HG03520 (cell line): ENCODE measurements around the gene PTPRE.
A peak's percentile ranks its signal among the peaks of the same experiment; 100 is the strongest.

Source experiments
- ATAC-seq: cut with Tn5 transposase; IDR thresholded peaks from one replicate; pipeline ENCODE4 v1.9.1; 2021; ENCODE audit warnings: mild to moderate bottlenecking, moderate library complexity; ENCODE audit not compliant: unreplicated experiment

The PTPRE gene, protein sequence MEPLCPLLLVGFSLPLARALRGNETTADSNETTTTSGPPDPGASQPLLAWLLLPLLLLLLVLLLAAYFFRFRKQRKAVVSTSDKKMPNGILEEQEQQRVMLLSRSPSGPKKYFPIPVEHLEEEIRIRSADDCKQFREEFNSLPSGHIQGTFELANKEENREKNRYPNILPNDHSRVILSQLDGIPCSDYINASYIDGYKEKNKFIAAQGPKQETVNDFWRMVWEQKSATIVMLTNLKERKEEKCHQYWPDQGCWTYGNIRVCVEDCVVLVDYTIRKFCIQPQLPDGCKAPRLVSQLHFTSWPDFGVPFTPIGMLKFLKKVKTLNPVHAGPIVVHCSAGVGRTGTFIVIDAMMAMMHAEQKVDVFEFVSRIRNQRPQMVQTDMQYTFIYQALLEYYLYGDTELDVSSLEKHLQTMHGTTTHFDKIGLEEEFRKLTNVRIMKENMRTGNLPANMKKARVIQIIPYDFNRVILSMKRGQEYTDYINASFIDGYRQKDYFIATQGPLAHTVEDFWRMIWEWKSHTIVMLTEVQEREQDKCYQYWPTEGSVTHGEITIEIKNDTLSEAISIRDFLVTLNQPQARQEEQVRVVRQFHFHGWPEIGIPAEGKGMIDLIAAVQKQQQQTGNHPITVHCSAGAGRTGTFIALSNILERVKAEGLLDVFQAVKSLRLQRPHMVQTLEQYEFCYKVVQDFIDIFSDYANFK

GRCh38 chr10:127906548-127907377 is at the start of gene PTPRE:
TSS of gene PTPRE (plus strand) at chr10:127907103. CDS start at chr10:128040882, 133,779 bp downstream.
- ATAC-seq = peak; percentile 87

DNA sequence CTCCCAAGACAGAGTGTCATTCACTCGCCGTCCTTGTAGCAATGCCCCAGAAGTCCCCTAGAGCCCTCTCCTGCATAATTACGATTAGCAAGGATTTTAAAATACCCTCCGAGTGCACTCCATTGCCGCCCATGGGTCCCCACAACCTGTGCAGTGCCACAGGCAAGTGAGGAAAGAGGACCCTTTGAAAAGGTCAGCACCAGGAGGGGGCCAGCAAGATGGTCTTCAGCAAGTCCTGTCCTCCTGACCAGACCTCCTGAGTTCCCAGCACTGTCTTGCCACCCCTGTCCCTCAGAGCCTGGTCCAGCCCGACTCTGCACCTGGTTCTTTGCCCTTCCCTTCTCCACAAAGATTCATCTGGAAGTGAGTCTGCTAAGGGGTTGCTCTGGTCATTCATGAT is 46.3 kb upstream of the PTPRE start:
- ATAC-seq = no peak

GRCh38 chr10:127863231-127863825 is 43.6 kb upstream of the PTPRE start:
- no peak for ATAC-seq

GRCh38 chr10:127866276-127867013 is 40.5 kb upstream of the PTPRE start:
- ATAC-seq = no peak

DNA sequence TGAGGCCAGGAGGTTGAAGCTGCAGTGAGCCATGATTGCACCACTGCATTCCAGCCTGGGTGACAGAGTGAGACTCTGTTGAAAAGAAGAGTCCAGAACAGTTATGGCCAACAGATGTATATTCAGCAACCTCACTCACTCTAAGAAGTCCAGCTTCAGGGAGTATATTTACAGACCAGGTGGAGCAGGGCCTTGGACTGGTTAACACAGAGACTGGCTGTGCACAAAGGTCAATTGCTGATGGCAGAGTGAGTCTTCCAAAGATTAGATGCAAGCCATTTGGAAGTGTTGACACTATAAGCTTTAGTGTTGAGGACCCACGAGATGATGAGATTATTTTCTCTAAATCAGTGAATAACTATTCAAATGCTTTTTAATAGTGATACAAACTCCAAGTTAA is 39.1 kb upstream of the PTPRE start:
- no peak for ATAC-seq

GRCh38 chr10:127869329-127869728 is 37.6 kb upstream of the PTPRE start:
- ATAC-seq = no peak

- ATAC-seq = no peak
Measured at GRCh38 chr10:127871631-127872010, 35.3 kb upstream of the PTPRE start.

DNA sequence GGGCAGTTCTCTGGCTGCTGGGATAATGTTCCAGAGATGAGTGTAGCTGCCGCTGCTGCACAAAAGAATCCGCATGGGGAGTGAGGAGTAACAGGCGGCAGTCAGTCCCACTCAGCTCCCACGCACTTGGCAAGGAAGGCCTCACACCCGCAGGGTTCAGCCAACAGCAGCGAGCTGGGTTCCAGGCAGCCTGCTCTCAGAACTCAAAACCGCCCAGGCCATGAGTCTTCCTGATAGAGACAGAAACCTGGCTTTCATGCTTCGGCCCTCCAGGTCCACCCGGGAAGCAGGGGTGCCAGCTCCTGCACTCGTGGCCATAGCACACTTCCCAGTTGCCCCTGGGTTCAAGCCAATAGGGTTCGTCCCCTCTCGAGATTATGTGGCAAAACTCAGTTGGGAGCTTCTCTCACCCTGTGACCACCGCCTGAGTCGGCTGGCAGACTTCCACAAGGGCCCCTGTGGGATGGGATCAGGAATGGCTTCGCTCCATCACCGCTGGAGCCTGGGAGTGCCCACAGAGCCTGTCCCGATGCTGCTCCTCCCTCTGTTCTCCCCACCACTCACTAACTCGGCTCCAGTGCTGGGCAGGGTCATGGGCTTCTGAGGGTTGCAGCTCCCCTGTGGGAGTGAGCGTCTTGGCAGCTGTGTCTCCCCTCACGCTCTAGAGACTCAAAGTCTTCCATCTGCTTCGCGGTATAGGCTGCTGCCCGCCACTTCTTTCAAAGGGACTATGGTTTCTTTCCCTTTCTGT is 34.7 kb upstream of the PTPRE start:
- ATAC-seq = no peak

DNA sequence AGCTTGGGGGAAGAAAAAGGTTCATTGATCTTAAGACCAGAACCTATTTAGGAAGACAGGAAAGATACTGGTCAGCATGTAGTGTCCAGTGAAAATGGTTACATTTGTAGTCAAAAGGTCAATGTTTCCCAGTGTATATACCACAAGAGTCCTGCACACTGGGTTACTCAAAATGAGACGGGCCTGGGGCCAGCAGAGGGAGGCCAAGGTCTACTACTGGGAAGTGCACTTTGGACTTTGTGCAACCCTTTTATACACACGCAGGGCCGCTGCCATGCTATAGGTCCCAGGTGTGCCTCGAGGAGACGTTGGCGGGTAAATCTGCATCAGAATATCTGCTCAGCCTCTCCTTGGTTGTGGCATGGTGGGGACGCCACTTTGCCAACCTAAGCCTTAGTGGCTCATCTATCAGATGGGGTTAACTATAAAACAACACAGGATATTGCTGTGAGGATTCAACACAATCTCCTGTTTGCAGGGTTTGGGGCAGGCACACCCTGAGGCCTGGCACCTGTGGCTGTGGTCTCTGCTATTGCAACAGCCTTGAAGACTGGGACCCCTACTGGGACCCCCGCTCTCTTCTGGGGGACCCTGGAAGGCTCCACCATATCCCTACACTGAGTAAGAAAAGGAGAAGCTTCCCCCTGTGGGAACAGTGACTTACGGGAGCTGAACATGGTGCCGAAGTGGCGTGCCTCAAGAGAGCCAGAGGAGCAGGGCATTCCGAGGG is 33.9 kb upstream of the PTPRE start:
- no peak for ATAC-seq

DNA sequence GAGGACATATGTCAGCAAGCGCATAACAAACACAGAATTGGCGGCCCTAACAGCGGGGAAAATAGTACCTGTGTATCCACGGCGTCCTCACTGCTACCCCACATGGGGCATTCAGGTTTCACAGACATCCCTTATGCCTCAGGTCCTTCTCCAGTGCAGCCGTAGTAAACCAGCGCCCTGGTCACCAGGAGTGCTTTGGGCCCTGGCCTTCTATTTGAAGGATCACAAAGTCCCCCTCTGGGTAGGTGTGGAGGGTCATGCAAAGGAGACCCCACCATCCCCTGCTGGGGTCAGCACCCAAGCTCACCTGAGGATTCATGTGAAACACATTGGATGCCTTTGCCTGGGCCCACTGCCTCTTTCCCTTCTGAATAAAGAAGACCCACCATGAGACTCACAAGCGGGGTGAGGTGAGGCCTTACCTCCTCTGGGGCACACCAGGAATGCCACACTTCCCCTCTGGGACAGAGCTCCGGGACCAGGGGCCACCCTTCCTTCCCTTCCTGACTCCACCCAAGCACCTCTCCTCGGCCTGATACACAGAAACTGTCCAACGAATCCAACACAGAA is 32.9 kb upstream of the PTPRE start:
- no peak for ATAC-seq

DNA sequence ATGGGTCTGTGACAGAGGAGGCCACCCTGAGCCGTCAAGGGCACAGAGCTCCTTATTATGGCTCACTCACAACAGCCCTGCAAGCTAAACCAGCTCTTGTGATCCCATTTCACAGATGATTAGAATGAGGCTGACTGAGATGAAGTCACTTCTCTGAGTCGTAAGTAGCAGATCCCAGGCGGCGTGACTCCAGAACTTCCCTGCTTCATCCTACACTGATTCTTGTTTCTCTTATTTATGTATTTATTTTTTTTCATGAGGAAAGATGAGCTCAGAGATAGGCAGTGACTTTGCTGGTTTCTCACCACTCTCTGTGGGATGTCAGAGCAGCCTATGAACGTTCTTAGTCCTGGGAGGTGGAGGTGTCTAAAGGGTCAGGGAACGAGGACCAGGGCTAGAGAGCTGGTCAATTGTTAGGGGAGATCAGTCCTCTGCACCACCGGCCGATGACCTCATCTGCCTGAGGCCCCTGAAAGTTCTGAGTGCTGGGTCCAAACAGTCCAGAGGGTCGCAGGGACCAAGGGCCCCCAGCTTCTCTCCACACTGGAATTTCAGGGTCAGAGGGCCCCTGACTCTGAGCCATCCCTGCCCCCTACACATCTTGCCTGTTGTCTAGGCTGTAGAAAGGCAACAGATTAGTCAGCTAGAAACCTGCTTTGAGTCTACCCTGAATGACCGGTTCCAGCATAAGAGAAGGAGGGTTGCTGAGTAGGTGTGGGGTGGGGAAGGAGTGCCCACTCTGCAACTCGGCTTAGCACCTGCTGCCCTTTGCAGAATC is 32.0 kb upstream of the PTPRE start:
- no peak for ATAC-seq

DNA sequence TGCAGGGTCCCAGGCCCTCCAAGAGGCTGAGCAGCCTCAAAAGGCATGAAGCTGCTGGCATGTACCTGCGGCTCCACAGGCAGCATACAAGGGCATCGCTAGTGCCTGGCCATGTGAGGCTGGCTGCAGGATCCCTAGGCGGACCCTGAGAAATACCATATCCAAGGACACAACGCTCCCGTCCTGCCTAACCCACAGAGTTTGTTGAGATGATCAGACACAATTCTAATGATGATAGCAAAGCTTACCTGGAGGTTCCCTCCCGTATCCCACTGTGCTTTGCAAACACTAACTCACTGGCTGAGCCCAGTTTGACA is 31.5 kb upstream of the PTPRE start:
- ATAC-seq = no peak

GRCh38 chr10:127875916-127876315 is 31.0 kb upstream of the PTPRE start:
- no peak for ATAC-seq

DNA sequence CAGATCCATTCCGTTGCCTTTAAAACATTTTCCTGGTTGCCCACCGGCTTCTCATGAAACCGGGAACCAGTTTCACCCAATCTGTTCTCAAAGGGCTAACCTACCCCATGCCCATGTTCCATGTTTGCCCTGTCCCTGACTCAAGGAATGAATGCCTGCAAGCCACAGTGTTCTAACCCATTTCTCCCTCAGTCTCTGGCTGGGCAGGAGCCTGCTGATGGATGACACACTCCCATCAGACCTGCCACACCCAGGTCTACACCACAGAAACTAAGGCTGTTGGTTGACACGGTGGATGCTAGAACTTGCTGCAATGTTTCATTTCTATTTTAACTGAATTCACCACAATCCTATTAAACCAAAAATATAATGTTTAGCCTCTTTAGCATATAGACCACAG is 29.8 kb upstream of the PTPRE start:
- no peak for ATAC-seq

DNA sequence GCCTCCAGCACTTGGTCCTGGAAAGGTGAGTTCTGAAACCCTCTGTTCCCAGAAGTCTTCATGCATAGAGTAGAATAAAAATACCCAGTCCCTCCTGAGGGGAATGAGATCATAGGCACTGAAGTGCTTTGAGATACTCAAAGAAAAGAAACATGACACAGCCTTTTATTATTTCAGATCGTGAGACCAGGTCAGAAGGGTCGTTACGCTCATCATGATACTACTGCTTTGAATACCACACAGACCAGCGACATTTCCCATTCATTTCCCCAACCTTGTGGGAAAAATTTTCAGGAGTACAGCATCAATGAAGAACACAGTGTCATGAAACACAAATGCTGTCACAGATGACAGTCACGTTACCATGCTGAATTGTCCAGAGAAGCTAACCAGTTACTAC is 29.2 kb upstream of the PTPRE start:
- no peak for ATAC-seq

DNA sequence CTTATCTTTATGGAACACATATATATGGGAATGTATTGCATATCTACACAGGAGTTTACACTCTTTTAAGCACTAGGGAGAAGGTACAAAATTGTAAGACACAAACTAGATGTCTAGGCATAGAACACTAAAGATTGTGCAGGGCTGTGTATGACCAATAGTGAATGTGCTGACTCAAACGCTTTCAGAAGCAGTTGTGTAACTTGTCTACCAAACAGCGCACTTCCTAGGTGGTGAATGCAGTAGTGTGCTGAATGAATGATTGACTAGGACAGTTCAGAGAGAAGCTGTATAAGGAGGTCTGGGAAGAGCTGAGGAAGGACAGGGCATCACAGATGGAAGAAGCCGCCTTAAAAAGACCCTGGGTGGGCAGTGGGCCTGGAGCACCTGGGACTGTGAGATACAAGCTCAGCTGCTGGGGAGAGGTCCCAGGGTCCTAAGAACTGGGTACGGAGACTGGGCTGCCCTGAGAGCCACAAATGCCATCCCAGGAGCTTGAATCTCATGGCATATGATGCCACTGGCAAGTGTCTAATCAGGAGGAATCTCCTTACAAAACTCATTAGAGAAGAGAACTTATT is 28.3 kb upstream of the PTPRE start:
- no peak for ATAC-seq

GRCh38 chr10:127880557-127880956 is 26.3 kb upstream of the PTPRE start:
- no peak for ATAC-seq

GRCh38 chr10:127881262-127881661 is 25.6 kb upstream of the PTPRE start:
- no peak for ATAC-seq
